ENCODE measurements around the gene ABTB2. TPM values are rescaled to one million over a fixed set of nuclear protein-coding genes. Genes with fewer than 3 reads are reported as not detected.

Gene ABTB2
- total RNA-seq, 2 experiments from 2014 or later, result 0.97 TPM

- no peak overlapping the region for H3K27ac Mint-ChIP-seq
- DNase-seq (no peak), ATAC-seq (no peak)
- H3K36me3 Mint-ChIP-seq (ENCODE audit: low read depth), result no peaks in the 10 kb centered on the region
- H3K27me3 Mint-ChIP-seq (ENCODE audit: low read depth), result peaks cover 10% of the 10 kb centered on the region
- ChIA-PET POLR2A (no interaction called here), CTCF (interaction anchor here (1.2 kb wide), 1 partner anchor 14 kb away, joined by 3 read pairs; no protein-coding TSS in a partner anchor)
- H3K4me3 Mint-ChIP-seq, result no peak overlapping the region
- H3K9me3 Mint-ChIP-seq (ENCODE audit: insufficient read depth), result no peaks in the 10 kb centered on the region
- peaks cover 18% of the 10 kb centered on the region for H3K4me1 Mint-ChIP-seq (ENCODE audit: low read depth)
These were observed 93.3 kb downstream of the ABTB2 start for GRCh38 chr11:34264303-34265110.

GRCh38 chr11:34263441-34264091 is 94.2 kb downstream of the ABTB2 start:
- no peak overlapping the region for H3K27ac Mint-ChIP-seq
- CTCF ChIA-PET, result interaction anchor here (0.6 to 1.2 kb wide), 2 partner anchors 10 to 13 kb away, joined by 3 read pairs; no protein-coding TSS in a partner anchor
- H3K4me3 Mint-ChIP-seq, result no peak overlapping the region
- POLR2A ChIA-PET, result no interaction called here
- no peaks in the 10 kb centered on the region for H3K9me3 Mint-ChIP-seq (ENCODE audit: insufficient read depth)
- ATAC-seq (no peak), DNase-seq (no peak)
- peaks cover 14% of the 10 kb centered on the region for H3K4me1 Mint-ChIP-seq (ENCODE audit: low read depth)
- no peaks in the 10 kb centered on the region for H3K36me3 Mint-ChIP-seq (ENCODE audit: low read depth)
- peaks cover 10% of the 10 kb centered on the region for H3K27me3 Mint-ChIP-seq (ENCODE audit: low read depth)

- Mint-ChIP-seq H3K27me3 (ENCODE audit: low read depth) (peaks cover 10% of the 10 kb centered on the region), H3K9me3 (ENCODE audit: insufficient read depth) (no peaks in the 10 kb centered on the region), H3K36me3 (ENCODE audit: low read depth) (no peaks in the 10 kb centered on the region), H3K4me3 (no peak overlapping the region), H3K4me1 (ENCODE audit: low read depth) (peaks cover 14% of the 10 kb centered on the region), H3K27ac (no peak overlapping the region)
- CTCF ChIA-PET, result interaction anchor here (0.6 kb wide), 1 partner anchor 9 kb away, joined by 3 read pairs; no protein-coding TSS in a partner anchor
- ATAC-seq (no peak), DNase-seq (no peak)
- POLR2A ChIA-PET, result no interaction called here
These were observed 95.2 kb downstream of the ABTB2 start for GRCh38 chr11:34262531-34263081.

GRCh38 chr11:34261820-34262219 is 96.0 kb downstream of the ABTB2 start:
- CTCF ChIA-PET, result interaction anchor here (0.9 kb wide), 1 partner anchor 11 kb away, joined by 3 read pairs; no protein-coding TSS in a partner anchor
- H3K27ac Mint-ChIP-seq, result no peak overlapping the region
- peaks cover 6% of the 10 kb centered on the region for H3K27me3 Mint-ChIP-seq (ENCODE audit: low read depth)

GRCh38 chr11:34261095-34261494 is 96.7 kb downstream of the ABTB2 start:
- Mint-ChIP-seq H3K4me1 (ENCODE audit: low read depth) (peaks cover 5% of the 10 kb centered on the region), H3K9me3 (ENCODE audit: insufficient read depth) (no peaks in the 10 kb centered on the region), H3K27ac (no peak overlapping the region), H3K27me3 (ENCODE audit: low read depth) (peaks cover 6% of the 10 kb centered on the region), H3K36me3 (ENCODE audit: low read depth) (no peaks in the 10 kb centered on the region), H3K4me3 (no peak overlapping the region)
- ChIA-PET POLR2A (interaction anchor here (0.6 kb wide), 1 partner anchor 1128 kb away, joined by 3 read pairs; no protein-coding TSS in a partner anchor), CTCF (interaction anchor here (0.9 kb wide), 1 partner anchor 10 kb away, joined by 3 read pairs; no protein-coding TSS in a partner anchor)
- ATAC-seq, result no peak
- DNase-seq, result no peak

More at GRCh38 chr11:34261820-34262219, 96.0 kb downstream of the ABTB2 start:
- POLR2A ChIA-PET, result interaction anchor here (0.8 kb wide), 1 partner anchor 9 kb away, joined by 4 read pairs; no protein-coding TSS in a partner anchor
- no peaks in the 10 kb centered on the region for H3K36me3 Mint-ChIP-seq (ENCODE audit: low read depth)
- no peaks in the 10 kb centered on the region for H3K9me3 Mint-ChIP-seq (ENCODE audit: insufficient read depth)
- ATAC-seq (no peak), DNase-seq (no peak)
- peaks cover 11% of the 10 kb centered on the region for H3K4me1 Mint-ChIP-seq (ENCODE audit: low read depth)
- no peak overlapping the region for H3K4me3 Mint-ChIP-seq

GRCh38 chr11:34260072-34260575 is 97.7 kb downstream of the ABTB2 start:
- Mint-ChIP-seq H3K4me3 (no peak overlapping the region), H3K27ac (no peak overlapping the region), H3K4me1 (ENCODE audit: low read depth) (peaks cover 3% of the 10 kb centered on the region), H3K27me3 (ENCODE audit: low read depth) (peaks cover 6% of the 10 kb centered on the region), H3K9me3 (ENCODE audit: insufficient read depth) (no peaks in the 10 kb centered on the region), H3K36me3 (ENCODE audit: low read depth) (no peaks in the 10 kb centered on the region)
- DNase-seq (no peak), ATAC-seq (no peak)
- CTCF ChIA-PET, result interaction anchor here (1.0 to 1.5 kb wide), 4 partner anchors 9 to 86 kb away, joined by 3 to 5 read pairs (median 4); no protein-coding TSS in a partner anchor
- POLR2A ChIA-PET, result no interaction called here

- Mint-ChIP-seq H3K9me3 (ENCODE audit: insufficient read depth) (no peaks in the 10 kb centered on the region), H3K36me3 (ENCODE audit: low read depth) (no peaks in the 10 kb centered on the region), H3K27me3 (ENCODE audit: low read depth) (peaks cover 6% of the 10 kb centered on the region), H3K27ac (no peak overlapping the region), H3K4me3 (no peak overlapping the region), H3K4me1 (ENCODE audit: low read depth) (peaks cover 3% of the 10 kb centered on the region)
- ChIA-PET POLR2A (no interaction called here), CTCF (interaction anchor here (1.2 to 1.5 kb wide), 3 partner anchors 8 to 85 kb away, joined by 3 to 5 read pairs (median 4); no protein-coding TSS in a partner anchor)
- no peak for ATAC-seq
- no peak for DNase-seq
These were observed 98.7 kb downstream of the ABTB2 start for GRCh38 chr11:34259087-34259486.

- Mint-ChIP-seq H3K4me3 (no peak overlapping the region), H3K27ac (no peak overlapping the region), H3K4me1 (ENCODE audit: low read depth) (peaks cover 7% of the 10 kb centered on the region), H3K9me3 (ENCODE audit: insufficient read depth) (no peaks in the 10 kb centered on the region), H3K27me3 (ENCODE audit: low read depth) (peaks cover 2% of the 10 kb centered on the region), H3K36me3 (ENCODE audit: low read depth) (no peaks in the 10 kb centered on the region)
- no peak for ATAC-seq
- CTCF ChIA-PET, result no interaction called here
- no peak for DNase-seq
- POLR2A ChIA-PET, result no interaction called here
These were observed 101.2 kb downstream of the ABTB2 start for GRCh38 chr11:34256626-34257025.

GRCh38 chr11:34256150-34256549 is 101.7 kb downstream of the ABTB2 start:
- ATAC-seq, result no peak
- Mint-ChIP-seq H3K4me3 (no peak overlapping the region), H3K9me3 (ENCODE audit: insufficient read depth) (no peaks in the 10 kb centered on the region), H3K4me1 (ENCODE audit: low read depth) (peaks cover 11% of the 10 kb centered on the region), H3K27me3 (ENCODE audit: low read depth) (peaks cover 2% of the 10 kb centered on the region), H3K36me3 (ENCODE audit: low read depth) (no peaks in the 10 kb centered on the region), H3K27ac (no peak overlapping the region)
- no peak for DNase-seq
- CTCF ChIA-PET, result no interaction called here
- POLR2A ChIA-PET, result no interaction called here

GRCh38 chr11:34255101-34255500 is 102.7 kb downstream of the ABTB2 start:
- Mint-ChIP-seq H3K27me3 (ENCODE audit: low read depth) (peaks cover 2% of the 10 kb centered on the region), H3K36me3 (ENCODE audit: low read depth) (no peaks in the 10 kb centered on the region), H3K4me3 (no peak overlapping the region), H3K4me1 (ENCODE audit: low read depth) (peaks cover 22% of the 10 kb centered on the region), H3K9me3 (ENCODE audit: insufficient read depth) (no peaks in the 10 kb centered on the region), H3K27ac (no peak overlapping the region)
- ChIA-PET POLR2A (interaction anchor here (1.0 kb wide), 1 partner anchor 10 kb away, joined by 3 read pairs; no protein-coding TSS in a partner anchor), CTCF (no interaction called here)
- no peak for ATAC-seq
- DNase-seq, result no peak

- no peak overlapping the region for H3K27ac Mint-ChIP-seq
- CTCF ChIA-PET, result interaction anchor here (0.7 kb wide), 1 partner anchor 9 kb away, joined by 3 read pairs; no protein-coding TSS in a partner anchor
- POLR2A ChIA-PET, result interaction anchor here (0.7 kb wide), 2 partner anchors 60 to 83 kb away, joined by 3 to 4 read pairs; no protein-coding TSS in a partner anchor
- H3K36me3 Mint-ChIP-seq (ENCODE audit: low read depth), result no peaks in the 10 kb centered on the region
- H3K4me3 Mint-ChIP-seq, result no peak overlapping the region
- peaks cover 33% of the 10 kb centered on the region for H3K4me1 Mint-ChIP-seq (ENCODE audit: low read depth)
- H3K9me3 Mint-ChIP-seq (ENCODE audit: insufficient read depth), result no peaks in the 10 kb centered on the region
- no peak for DNase-seq
- peaks cover 2% of the 10 kb centered on the region for H3K27me3 Mint-ChIP-seq (ENCODE audit: low read depth)
- no peak for ATAC-seq
These were observed 103.8 kb downstream of the ABTB2 start for GRCh38 chr11:34254011-34254410.

Data from activated CD8-positive, alpha-beta T cell treated with anti-CD3 and anti-CD28 coated beads, Interleukin-2, amount 10 ng/mL, durations not matched to agents 7 days and 5 days (primary cell).